Measurements from ENCODE around the gene STON2.

STON2 gene

GRCh38 chr14:81331229-81332021 is 68.7 kb downstream of the STON2 start:
- FAIRE-seq, result no peak

GRCh38 chr14:81330619-81331122 is 69.5 kb downstream of the STON2 start:
- FAIRE-seq, result no peak

GRCh38 chr14:81329640-81330381 is 70.3 kb downstream of the STON2 start:
- no peak for FAIRE-seq

GRCh38 chr14:81326451-81326850 is 73.7 kb downstream of the STON2 start:
- no peak for FAIRE-seq

GRCh38 chr14:81324011-81324410 is 76.1 kb downstream of the STON2 start:
- no peak for FAIRE-seq

GRCh38 chr14:81323093-81323492 is 77.0 kb downstream of the STON2 start:
- FAIRE-seq, result no peak

GRCh38 chr14:81319946-81320345 is 80.2 kb downstream of the STON2 start:
- FAIRE-seq, result no peak

GRCh38 chr14:81319314-81319713 is 80.8 kb downstream of the STON2 start:
- FAIRE-seq, result no peak

- FAIRE-seq, result no peak
Measured at GRCh38 chr14:81315341-81315740, 84.8 kb downstream of the STON2 start.

GRCh38 chr14:81314443-81315175 is 85.5 kb downstream of the STON2 start:
- FAIRE-seq, result no peak

- FAIRE-seq, result no peak
Measured at GRCh38 chr14:81313775-81314429, 86.2 kb downstream of the STON2 start.

- no peak for FAIRE-seq
Measured at GRCh38 chr14:81313200-81313599, 86.9 kb downstream of the STON2 start.

- FAIRE-seq, result no peak
Measured at GRCh38 chr14:81312289-81312876, 87.7 kb downstream of the STON2 start.

GRCh38 chr14:81311778-81312177 is 88.3 kb downstream of the STON2 start:
- FAIRE-seq, result no peak

GRCh38 chr14:81311141-81311540 is 89.0 kb downstream of the STON2 start:
- no peak for FAIRE-seq

GRCh38 chr14:81310606-81311005 is 89.5 kb downstream of the STON2 start:
- FAIRE-seq, result no peak

GRCh38 chr14:81309511-81309910 is 90.6 kb downstream of the STON2 start:
- no peak for FAIRE-seq

- no peak for FAIRE-seq
Measured at GRCh38 chr14:81305743-81306142, 94.4 kb downstream of the STON2 start.

GRCh38 chr14:81305065-81305464 is 95.1 kb downstream of the STON2 start:
- no peak for FAIRE-seq

- no peak for FAIRE-seq
Measured at GRCh38 chr14:81303258-81303935, 96.7 kb downstream of the STON2 start.

- FAIRE-seq, result no peak
Measured at GRCh38 chr14:81302638-81303037, 97.5 kb downstream of the STON2 start.

GRCh38 chr14:81301813-81302212 is 98.3 kb downstream of the STON2 start:
- no peak for FAIRE-seq

Data from TTC549 (cell line).